GM18498 (cell line): ENCODE data around the gene COLEC12.
A peak's percentile ranks its signal among the peaks of the same experiment; 100 is the strongest.

ENCODE experiments used
- ATAC-seq: cut with Tn5 transposase; IDR thresholded peaks from one replicate; pipeline ENCODE4 v1.9.1; 2021; ENCODE audit warnings: mild to moderate bottlenecking, moderate library complexity; ENCODE audit not compliant: unreplicated experiment

Gene COLEC12

DNA sequence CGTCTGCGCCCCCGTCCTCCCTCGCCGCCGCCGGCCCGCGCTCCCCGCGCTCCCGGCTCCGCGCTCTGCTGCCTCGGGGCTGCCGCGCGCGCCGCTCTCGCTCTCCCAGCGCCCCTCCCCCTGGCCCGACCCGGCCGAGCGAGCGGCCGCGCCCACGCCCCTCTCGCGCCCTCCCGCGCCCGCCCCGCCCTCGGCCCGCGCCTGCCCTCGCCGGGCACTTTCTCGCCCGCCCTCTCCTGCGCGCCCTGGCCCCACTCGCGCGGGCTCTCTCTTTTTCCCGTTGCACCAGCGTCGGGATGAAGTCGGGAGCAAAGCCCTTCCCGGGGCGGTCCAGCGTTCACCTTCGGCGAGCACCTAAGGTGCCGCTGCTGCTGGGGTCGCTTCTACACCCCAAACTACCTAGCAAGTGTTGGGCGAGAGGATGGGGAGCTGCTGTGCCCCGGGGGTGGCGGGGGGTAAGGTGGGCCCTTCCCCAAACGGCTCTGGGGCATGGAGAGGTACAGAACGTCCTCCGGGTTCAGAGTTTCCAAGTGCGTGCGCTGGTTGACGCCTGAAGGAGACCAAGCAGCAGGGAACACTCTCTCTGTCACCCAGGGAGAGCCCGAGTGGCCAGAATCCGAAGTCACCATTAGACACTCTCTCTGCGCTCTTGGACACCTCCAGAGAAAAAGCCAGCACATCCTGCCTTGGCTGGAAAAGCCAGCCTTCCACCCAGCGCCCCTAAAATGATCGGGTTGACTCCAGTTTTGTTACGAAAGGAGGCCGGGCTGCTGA is at the start of gene COLEC12:
TSS of gene COLEC12 (minus strand) at position 70 of the 774 bp plus-strand sequence. CDS start 187 bp downstream, outside the sequence.
- ATAC-seq: no peak

DNA sequence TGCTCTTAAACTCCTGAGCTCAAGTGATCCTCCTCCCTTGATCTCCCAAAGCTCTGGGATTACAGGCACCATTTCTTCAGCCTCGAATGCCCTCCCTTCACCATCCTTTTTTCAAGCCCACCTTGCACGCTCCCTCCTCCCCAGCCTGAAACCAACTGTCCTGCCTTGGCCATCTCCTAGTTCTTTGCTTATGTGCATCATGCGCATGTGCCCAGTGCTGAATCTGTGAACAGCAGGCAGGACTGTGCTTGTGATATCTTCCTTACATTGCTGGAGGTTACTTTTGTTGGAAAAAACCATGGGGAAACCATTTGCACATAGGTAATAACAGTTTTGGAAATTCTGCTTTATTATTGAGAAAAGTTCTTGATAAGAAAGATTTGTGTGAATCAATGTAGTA is 49.5 kb upstream of the COLEC12 start:
- no peak for ATAC-seq

DNA sequence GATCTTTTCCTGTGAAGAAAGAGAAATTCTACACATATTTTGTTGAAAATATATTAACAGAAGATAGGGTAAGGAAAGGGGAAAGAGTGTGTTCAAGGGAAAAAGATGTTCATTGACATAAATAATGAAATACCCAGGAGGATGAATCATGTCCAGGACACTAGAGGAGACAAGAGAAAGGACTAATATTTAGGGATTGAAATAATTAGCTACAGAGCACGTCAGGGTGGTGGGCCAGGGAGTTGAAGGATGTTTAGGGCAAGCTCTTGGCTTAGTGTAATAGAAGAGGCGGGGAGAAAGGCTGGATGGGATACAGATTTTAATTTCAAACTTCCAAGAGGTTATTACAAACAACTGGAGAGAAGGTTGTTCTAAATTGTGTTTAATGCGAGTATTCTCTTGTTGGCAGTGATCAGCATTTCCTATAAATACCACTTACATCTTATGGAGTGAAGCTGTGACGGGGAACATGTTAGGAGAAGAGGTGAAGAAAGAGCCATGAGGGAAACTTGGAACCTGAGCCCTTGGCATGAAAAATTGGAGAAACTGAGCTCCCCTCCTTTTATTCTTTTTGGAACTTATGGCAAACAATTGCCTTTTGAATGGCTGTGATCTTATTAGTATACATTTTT is 43.1 kb upstream of the COLEC12 start:
- ATAC-seq: no peak

DNA sequence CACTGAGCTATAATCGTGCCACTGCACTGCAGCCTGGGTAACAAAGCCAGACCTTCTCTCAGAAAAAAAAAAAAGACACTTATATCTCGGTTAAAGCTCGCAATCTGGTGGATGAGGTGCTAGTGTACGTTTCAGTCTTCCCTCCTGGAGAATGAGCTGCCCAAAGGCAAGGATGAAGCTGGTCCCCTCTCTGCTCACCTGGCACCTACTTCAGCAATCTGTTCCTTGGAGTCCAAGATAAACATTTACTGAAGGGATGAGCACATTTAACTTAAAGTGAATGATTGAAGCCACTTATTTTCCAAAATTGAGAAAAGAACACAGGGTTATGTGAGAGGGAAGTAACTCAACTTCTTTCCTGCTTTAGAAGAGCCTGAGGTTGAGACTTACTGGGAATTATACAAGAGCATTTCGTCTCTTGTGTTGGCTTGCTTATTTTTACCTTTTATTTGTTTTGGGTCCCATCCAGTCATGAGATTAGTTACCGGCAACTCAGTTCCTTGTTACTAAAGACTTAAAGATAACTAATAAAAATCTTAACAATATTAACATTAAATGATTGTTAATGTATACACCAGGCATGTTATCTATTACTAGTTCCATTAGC is 33.6 kb upstream of the COLEC12 start:
- no peak for ATAC-seq

DNA sequence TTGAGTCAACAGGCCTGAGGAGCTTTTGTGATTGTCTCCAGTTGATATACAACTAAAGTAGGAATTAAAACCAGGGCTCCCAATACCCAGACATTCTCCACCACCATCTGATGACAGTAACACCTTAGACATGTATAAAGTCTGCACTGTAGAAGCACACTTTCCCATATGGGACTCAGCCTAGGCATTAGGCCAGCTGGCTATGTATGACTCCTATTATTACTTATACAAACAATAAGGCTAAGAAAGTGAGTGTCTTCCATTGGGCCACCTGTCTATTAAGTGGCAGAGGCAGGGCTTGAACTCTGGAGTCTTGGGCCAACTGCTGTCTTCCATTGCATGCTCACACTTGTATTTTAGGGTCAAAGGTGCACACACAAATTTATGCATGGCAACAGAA is 32.1 kb upstream of the COLEC12 start:
- ATAC-seq: no peak

DNA sequence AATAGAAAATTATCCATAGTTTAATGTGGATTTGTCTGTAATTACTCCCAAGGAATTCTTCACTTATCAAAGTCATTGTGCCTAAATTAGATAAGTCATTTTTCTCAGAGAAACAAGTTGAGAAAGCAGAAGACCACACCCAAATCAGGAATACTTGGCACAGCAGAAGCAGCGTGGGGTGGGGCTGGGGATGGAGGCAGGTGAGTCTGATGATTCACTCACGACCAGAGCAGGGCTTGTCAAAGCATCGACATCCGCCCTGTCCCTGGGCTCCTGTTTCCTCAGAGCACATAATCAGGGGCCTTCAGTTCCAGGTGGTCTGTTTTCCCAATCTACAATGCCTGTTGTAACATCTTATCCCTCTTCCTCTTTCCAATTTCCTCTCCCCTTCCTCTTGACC is 31.5 kb upstream of the COLEC12 start:
- ATAC-seq: no peak

DNA sequence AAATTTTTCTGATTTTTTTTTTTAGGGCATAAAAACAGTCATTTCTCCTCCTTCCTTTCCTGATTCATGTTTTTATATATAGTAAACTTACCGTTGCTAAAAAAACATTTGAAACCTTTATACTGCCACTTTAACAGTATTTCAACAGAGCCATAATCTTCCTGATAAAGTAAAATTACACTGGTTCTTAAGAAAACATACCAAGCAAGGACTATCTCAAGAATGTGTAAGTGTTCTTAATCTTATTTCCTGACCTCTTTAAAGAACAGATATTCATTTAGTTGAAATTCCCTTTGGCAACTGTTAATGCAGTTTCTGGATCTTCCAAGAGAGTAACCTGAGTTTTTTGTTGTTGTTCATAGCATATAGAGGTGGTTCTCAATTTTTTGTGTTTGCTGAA is 26.6 kb upstream of the COLEC12 start:
- no peak for ATAC-seq

DNA sequence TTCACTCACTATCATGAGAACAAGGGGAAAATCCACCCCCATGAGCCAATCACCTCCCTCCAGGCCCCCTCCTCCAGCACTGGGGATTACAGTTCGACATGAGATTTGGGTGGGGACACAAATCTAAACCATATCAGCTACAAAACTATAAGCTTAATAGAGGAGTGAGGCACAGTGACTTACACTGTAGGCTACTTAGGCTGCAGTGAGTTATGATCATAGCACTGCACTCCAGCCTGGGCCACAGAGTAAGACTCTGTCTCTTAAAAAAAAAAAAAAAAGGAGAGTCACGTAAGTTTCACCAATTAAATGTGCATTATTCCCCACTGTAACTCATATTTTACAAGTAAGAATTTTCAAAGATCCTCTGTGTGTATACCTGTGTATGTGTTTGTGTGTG is 26.2 kb upstream of the COLEC12 start:
- no peak for ATAC-seq

DNA sequence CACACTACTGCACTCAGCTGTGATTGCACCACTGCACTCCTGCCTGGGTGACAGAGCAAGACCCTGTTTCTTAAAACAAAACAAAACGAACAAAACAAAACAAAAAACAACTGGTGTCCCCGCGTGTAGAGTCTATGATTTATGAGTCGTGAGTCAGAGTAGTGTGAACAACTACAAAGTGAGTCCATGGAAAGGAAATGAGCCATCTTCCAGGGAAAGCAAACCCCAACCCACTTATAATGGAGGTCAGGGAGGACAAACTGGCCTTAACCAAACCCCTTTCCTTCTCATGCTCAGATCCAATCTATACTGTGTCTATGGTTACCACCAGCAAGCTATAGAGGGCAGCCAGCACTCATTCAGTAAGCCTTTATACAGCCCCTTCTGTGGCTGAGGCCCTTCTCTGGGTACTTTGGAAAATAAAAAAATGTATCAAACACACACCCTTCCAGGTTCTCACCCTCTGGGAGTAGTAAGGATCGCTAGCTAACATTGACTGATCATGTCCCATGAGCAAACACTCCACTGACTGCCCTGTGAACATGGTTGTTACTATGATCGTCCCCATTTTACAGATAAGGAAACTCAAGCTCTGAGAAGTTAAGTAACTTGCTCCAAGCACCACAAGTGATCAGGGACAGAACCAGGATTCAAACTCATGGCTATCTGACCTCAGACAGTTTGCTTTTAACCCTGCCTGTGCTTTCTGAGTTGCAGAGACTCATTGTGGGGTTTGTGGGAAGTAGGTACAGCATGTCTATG is 24.7 kb upstream of the COLEC12 start:
- no peak for ATAC-seq

DNA sequence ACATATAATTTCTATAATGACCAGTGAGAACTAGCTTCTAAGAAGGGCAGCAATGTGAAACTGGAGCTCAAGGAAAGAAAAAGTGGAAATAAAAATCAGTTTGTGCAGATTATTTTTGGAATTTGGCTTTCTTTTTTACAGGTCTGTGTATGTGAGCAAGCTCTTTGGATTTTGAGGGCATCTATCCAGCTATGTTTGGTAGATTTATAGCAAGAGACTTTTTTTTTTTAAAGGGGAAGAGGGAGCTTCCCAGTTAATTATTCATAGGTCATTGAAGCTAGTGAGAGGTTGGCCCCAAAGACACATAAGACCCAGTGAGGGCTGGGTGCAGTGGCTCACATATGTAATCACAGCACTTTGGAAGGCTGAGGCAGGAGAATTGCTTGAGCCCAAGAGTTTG is 24.0 kb upstream of the COLEC12 start:
- ATAC-seq: no peak

DNA sequence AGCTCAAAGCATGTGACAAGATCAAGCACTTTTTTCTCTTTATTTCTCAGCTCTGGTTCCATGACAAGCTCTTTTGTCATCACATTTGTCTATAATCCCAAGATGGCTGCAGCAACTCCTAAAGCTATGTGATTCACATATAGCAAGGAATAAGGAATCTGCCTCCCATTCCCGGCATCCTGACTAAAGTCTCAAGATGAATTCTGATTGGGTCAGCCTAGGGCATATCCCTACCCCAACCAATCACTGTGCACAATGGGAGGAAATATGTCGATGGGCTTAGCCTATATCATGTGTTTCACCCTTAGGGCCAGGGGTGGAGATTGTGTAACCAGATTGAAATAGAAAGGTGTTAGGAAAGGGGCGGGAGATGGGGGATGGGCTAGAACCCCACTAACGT is 23.1 kb upstream of the COLEC12 start:
- ATAC-seq: no peak

DNA sequence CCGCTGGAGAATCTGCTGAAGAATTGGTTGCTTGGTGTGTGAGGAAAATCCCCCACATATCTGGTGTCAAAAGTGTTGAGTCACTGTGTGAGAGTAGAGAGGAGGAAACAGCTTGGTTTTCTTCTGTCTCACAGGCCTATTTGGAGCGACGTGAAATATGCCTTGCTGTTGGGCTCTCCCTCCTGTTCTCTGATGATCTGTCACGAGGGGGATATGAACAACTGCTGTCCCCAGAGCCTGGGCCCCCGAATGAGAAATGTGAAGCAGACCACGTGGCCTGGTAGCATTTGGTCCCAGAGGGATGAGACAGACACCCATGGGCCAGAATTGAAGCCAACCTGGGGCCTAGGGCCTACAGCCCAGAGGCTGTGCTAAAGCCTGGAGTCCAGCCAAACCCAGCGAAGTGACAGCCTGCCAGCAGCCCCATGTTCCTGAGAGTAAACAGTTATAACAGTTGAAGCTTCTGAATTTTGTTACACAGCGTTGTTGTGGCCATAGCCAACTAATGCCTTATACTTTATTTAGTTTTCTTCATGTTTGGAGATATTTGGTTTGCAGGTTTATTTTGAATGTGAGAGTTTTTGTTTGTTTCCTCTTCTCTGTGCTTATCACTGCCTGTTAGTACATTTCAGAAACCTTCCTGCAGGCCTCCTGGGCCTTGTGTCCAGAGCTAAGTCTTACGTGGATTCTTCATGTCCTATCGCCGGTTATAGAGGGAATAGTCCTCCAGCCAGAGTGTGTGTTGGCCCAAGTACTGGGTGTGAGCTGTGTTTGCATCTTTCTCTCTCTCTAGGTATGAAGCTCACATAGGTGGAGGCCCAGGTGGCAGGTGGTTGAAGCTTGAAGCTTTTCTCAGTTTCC is 18.7 kb upstream of the COLEC12 start:
- ATAC-seq: peak; percentile 91

DNA sequence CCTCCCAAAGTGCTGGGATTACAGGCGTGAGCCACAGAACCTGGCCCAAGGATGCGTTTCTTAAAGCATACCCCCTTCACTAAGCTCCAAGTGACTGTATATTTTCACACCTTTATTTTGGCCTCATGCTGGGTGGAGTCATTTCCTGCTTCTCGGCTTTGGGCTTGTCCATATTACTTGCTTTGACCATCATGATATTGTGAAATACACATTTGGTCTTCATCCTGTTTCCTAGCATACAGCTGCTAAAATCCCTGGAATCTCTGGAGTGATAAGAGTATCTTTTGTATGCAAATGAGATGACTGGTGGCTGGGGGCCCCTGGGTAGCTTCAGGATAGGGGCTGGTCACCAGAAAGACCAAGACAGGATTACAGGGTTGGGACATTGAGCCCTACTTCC is 17.6 kb upstream of the COLEC12 start:
- no peak for ATAC-seq

DNA sequence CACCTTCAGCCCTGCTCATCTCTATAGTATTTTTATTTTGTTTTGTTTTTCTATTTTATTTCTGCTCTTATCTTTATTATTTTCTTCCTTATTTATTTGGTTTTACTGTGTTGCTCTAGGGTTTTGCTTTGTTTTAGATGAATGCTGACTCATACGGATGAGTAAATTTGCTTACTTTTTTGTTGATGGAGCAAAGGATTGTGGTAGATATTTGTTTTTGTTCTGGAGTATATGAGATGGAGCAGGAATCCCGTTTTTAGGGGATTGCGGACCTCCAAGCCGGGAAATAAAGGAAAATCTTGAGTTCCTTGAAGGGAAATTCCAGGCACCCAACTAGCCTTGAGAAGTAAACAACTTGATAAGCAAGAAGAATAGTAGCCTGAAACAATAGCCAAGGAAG is 15.3 kb upstream of the COLEC12 start:
- ATAC-seq: no peak

DNA sequence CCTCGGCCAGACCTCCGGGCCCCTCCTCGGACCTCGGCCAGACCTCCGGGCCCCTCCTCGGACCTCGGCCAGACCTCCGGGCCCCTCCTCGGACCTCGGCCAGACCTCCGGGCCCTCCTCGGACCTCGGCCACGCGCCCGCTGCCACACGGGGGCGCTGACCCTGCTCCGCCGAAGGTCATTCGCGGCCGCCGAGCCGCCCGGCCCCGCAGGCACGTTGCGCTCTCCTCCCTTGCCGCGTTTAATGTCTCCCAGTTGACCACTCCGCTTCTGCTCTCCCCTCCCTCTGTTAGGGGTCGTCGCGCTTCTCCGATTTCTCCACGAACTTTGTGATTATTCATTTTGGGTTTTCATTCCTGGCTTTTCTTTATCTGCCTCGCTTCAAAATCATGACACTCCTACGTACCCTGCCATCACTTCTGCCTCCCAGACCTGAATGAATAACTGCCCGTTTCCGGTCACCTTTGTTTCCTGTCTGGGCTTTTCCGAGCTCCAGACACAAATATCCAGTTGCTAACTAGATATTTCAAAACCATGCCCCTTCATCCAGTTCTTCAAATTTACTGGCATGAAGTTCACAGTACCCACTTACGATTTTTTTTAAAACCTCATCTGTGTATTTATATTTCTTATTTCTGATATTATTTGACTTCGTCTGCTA is 14.8 kb upstream of the COLEC12 start:
- no peak for ATAC-seq

DNA sequence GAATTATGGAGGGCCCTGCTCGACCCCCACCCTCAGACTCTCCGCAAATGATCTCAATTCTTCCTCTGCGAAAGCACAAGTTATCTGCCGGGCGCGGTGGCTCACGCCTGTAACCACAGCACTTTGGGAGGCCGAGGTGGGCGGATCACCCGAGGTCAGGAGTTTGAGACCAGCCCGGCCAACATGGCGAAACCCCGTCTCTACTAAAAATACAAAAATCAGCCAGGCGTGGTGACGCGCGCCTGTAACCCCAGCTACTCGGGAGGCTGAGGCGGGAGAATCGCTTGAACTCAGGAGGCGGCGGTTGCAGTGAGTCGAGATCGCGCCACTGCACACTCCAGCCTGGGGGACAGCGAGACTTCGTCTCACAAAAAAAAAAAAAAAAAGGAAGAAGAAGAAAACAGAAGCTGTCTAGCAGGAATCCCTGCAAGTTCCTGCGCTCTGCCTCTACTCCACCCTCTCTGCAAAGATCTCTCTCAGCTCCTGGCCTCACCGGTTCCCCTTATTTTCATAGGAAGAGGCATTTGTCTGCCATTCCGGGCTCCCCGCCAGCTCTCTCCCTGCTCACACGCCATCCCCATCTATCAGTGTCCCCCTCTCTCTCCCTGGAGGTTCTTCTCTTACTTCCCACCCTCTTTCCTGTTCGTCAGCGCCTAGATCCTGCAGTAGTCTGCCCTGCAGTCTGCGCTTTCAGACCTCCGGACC is 13.5 kb upstream of the COLEC12 start:
- ATAC-seq: no peak

DNA sequence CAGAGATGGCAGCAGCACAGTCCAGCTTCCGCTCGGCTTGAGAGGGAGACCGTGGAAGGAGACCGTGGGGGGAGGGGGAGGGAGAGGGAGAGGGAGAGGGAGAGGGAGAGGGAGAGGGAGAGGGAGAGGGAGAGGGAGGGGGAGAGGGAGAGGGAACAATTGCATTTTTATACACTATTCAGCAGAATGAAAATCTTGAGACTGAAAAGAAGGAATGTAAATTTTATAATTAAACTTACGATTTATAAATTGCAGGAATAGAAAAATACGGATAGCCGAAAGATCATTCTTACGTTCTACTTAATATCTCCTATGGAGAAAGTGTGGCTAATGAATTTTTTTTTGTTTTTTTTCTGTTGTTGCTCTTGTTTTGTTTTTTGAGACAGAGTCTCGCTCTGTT is 12.5 kb upstream of the COLEC12 start:
- no peak for ATAC-seq

DNA sequence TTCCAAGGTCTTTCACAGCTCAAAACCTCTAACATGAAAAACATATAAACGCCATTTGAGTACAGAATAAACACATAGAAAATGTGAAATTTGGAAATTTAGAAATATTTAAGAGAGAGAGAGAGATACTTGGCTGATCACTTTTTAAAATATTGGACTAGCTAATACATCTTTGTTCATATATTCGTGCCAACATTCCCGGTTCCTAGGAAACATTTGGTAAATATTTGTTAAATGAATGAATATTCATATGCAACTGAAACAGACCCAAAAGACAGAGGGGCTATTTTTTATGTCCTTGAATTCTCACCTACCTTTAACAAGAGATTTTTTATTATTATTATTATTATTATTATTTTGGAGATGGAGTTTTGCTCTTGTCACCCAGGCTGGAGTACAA is 8.3 kb upstream of the COLEC12 start:
- ATAC-seq: no peak

DNA sequence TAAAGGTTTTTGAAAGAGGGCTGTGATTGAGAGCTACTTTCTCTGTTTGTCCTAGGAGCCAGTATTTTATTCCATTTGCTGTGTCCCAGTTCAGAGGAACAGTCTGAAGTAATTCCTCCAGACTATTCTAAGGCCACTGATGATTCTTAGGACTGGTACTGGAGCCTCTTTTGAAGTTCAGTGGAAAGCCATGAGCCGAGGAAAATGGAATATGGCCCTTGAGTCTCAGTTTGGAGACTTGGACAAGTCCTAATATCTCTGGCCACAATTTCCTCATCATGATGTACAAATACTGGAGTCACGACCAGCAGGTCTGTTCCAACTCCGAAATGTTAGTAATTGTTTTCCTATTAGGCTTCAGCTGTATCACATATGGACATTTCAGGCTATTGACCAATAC is 7.1 kb upstream of the COLEC12 start:
- no peak for ATAC-seq
